ENCODE results near the gene SCAF4. TPM values are rescaled to one million over a fixed set of nuclear protein-coding genes. Genes with fewer than 3 reads are reported as not detected.
"Not testable (repeated sequence)": the region's sequence is repeated elsewhere in the genome, so short reads cannot be mapped to it uniquely, and the experiment has no call there.

The SCAF4 gene
- total RNA-seq, 1 experiment from 2014 or later = 41.9 TPM

DNA sequence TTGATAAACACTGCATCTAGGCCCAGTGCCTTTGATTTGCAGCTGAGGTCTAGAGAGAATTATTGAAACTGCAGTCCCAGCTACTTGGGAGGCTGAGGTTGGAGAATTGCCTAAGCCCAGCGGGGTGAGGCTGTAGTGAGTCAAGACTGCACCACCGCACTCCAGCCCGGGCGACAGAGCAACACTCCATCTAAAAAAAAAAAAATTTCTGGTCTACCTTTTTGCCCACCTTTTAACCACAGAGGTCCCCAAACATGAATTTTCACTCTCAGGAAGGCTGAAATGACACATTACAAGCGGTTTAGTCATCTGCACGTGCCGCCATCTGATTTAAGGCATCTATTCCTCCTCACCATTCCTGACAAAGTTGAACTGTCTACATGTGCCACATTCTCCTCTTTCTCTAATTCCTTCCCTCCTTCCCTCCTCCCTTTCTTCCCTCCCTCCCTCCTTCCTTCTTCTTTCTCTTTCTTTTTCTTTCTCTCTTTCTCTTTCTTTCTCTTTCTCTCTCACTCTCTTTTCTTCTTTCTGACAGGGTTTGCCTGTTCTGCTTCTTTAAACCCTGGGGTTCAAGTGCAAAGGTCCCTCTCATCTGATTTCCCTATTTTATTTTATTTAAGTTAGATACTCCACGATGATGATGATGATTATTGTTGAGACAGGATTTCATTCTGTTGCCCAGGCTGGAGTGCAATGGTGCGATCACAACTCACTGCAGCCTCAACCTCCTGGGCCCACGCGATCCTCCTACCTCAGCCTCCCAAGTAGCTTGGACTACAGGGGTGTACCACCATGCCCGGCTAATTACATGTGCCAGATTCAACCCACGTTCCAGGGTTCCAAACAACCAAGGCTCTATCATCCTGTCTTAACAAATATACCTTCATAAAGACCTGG is 75.5 kb downstream of the SCAF4 start:
- Mint-ChIP-seq H3K27ac (ENCODE audit: low read depth, unreplicated experiment) (peak overlapping the region; percentile 74), H3K9me3 (ENCODE audit: unreplicated experiment) (no peaks in the 10 kb centered on the region), H3K36me3 (ENCODE audit: insufficient read depth, unreplicated experiment) (peaks cover 15% of the 10 kb centered on the region), H3K4me3 (ENCODE audit: unreplicated experiment) (no peak overlapping the region), H3K27me3 (ENCODE audit: insufficient read depth, unreplicated experiment) (no peaks in the 10 kb centered on the region), H3K4me1 (ENCODE audit: insufficient read depth, unreplicated experiment) (peaks cover 26% of the 10 kb centered on the region)
- ChIA-PET POLR2A (interaction anchor here (0.9 kb wide), 1 partner anchor 10 kb away, joined by 3 read pairs; no protein-coding TSS in a partner anchor), CTCF (interaction anchor here (1.0 kb wide), 1 partner anchor 46 kb away, joined by 4 read pairs; no protein-coding TSS in a partner anchor)
- TF ChIP-seq CTCF (IDR thresholded peaks at IDR 0.05; ENCODE audit: unreplicated experiment) = no peak
- BruUV-seq (replicated peaks) = no TSS peak
- peak; percentile 67 for DNase-seq (ENCODE audit: unreplicated experiment)
- intact Hi-C loops (cut with micrococcal nuclease) = loop anchor here (5.0 kb wide), 2 partner anchors 76 to 304 kb away; partner anchors contain the start of gene SCAF4

- DNase-seq (ENCODE audit: unreplicated experiment); H3K27ac Mint-ChIP-seq (ENCODE audit: low read depth, unreplicated experiment); H3K9me3 Mint-ChIP-seq (ENCODE audit: unreplicated experiment); H3K27me3 Mint-ChIP-seq (ENCODE audit: insufficient read depth, unreplicated experiment); H3K4me3 Mint-ChIP-seq (ENCODE audit: unreplicated experiment); POLR2A ChIA-PET; BruUV-seq (replicated peaks): not testable (repeated sequence)
- H3K36me3 Mint-ChIP-seq (ENCODE audit: insufficient read depth, unreplicated experiment) = peaks cover 14% of the 10 kb centered on the region
- peaks cover 21% of the 10 kb centered on the region for H3K4me1 Mint-ChIP-seq (ENCODE audit: insufficient read depth, unreplicated experiment)
- CTCF ChIA-PET = interaction anchor here (0.7 to 1.0 kb wide), 3 partner anchors 18 to 830 kb away, joined by 3 to 4 read pairs (median 3); no protein-coding TSS in a partner anchor
- intact Hi-C loops (cut with micrococcal nuclease) = loop anchor here (5.0 kb wide), 2 partner anchors 77 to 303 kb away; partner anchors contain the start of gene SCAF4
Measured at GRCh38 chr21:31654821-31655580, 76.9 kb downstream of the SCAF4 start.

DNA sequence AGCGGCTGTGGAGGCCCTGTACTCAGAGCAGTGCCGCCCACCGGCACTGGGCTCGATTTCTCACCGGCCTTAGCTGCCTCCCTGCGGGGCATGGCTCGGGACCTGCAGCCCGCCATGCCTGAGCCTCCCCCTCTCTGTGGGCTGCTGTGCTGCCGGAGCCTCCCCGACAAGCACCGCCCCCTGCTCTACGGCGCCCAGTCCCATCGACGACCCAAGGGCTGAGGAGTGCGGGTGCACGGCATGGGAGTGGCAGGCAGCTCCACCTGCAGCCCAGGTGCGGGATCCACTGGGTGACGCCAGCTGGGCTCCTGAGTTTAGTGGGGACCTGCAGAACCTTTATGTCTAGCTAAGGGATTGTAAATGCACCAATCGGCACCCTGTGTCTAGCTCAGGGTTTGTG is 77.6 kb downstream of the SCAF4 start:
- no peak overlapping the region for H3K4me3 Mint-ChIP-seq (ENCODE audit: unreplicated experiment)
- DNase-seq (ENCODE audit: unreplicated experiment) = no peak
- H3K4me1 Mint-ChIP-seq (ENCODE audit: insufficient read depth, unreplicated experiment) = peaks cover 21% of the 10 kb centered on the region
- H3K27ac Mint-ChIP-seq (ENCODE audit: low read depth, unreplicated experiment) = no peak overlapping the region
- no peak for TF ChIP-seq CTCF (IDR thresholded peaks at IDR 0.05; ENCODE audit: unreplicated experiment)
- ChIA-PET POLR2A (no interaction called here), CTCF (interaction anchor here (0.7 kb wide), 2 partner anchors 452 to 829 kb away, joined by 3 to 4 read pairs; no protein-coding TSS in a partner anchor)
- H3K27me3 Mint-ChIP-seq (ENCODE audit: insufficient read depth, unreplicated experiment) = no peaks in the 10 kb centered on the region
- H3K9me3 Mint-ChIP-seq (ENCODE audit: unreplicated experiment) = no peaks in the 10 kb centered on the region
- no TSS peak for BruUV-seq (replicated peaks)
- H3K36me3 Mint-ChIP-seq (ENCODE audit: insufficient read depth, unreplicated experiment) = peaks cover 9% of the 10 kb centered on the region
- intact Hi-C loops (cut with micrococcal nuclease) = no loop called here

DNA sequence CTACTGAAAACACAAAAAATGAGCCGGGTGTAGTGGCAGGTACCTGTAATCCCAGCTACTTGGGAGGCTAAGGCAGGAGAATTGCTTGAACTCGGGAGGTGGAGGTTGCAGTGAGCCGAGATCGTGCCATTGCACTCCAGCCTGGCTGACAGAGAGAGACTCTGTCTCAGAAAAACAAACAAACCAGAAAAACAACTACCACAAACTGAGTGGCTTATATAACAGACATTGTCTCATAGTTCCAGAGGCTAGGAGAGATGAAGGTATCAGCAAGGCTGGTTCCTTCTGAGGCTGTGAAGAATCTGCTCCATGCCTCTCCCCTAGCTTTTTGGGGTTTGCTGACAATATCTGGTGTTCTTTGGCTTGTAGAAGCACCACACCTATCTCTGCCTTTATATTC is 80.4 kb downstream of the SCAF4 start:
- H3K27ac Mint-ChIP-seq (ENCODE audit: low read depth, unreplicated experiment); intact Hi-C loops (cut with micrococcal nuclease); H3K36me3 Mint-ChIP-seq (ENCODE audit: insufficient read depth, unreplicated experiment); POLR2A ChIA-PET; H3K4me3 Mint-ChIP-seq (ENCODE audit: unreplicated experiment); BruUV-seq (replicated peaks); H3K9me3 Mint-ChIP-seq (ENCODE audit: unreplicated experiment); DNase-seq (ENCODE audit: unreplicated experiment); H3K4me1 Mint-ChIP-seq (ENCODE audit: insufficient read depth, unreplicated experiment); H3K27me3 Mint-ChIP-seq (ENCODE audit: insufficient read depth, unreplicated experiment); CTCF ChIA-PET: not testable (repeated sequence)
